GM12891 (cell line): ENCODE data around the gene MAP1A.

Experiments used
- PAX5 ChIP-seq: IDR thresholded peaks from 2 replicates; pipeline ENCODE4 v1.6.1; 2011; ENCODE audit warnings: low read length, moderate library complexity, mild to moderate bottlenecking; ENCODE audit not compliant: insufficient read depth, severe bottlenecking
- POLR2A ChIP-seq: IDR thresholded peaks from 2 replicates; pipeline ENCODE4 v1.6.1; 2011; ENCODE audit warnings: low read depth, low read length, control low read depth
- POLR2AphosphoS5 ChIP-seq: IDR thresholded peaks from 2 replicates; pipeline ENCODE4 v1.6.1; 2011; ENCODE audit warnings: low read depth, low read length, control low read depth
- POU2F2 ChIP-seq: IDR thresholded peaks from 2 replicates; pipeline ENCODE4 v1.6.1; 2011; ENCODE audit warnings: low read depth, mild to moderate bottlenecking, control low read depth, low read length, moderate library complexity
- SPI1 ChIP-seq: IDR thresholded peaks from 2 replicates; pipeline ENCODE4 v1.6.1; 2011; ENCODE audit warnings: low read depth, low read length, control low read depth
- TAF1 ChIP-seq: IDR thresholded peaks from 2 replicates; pipeline ENCODE4 v1.6.1; 2011; ENCODE audit warnings: low read depth, low read length, control low read depth

GRCh38 chr15:43547539-43547938 is 30.1 kb downstream of the MAP1A start:
- no peak for TF ChIP-seq POLR2AphosphoS5
- no peak for TF ChIP-seq POLR2A
- TF ChIP-seq TAF1: no peak
- no peak for TF ChIP-seq PAX5
- no peak for TF ChIP-seq SPI1
- TF ChIP-seq POU2F2: no peak
